RPMI8226 (cell line): ENCODE measurements around the gene XPNPEP1.

ENCODE experiments used
- DNase-seq: peaks from one replicate; pipeline ENCODE4 v3.0.0-alpha.2; 2015

Gene XPNPEP1

DNA sequence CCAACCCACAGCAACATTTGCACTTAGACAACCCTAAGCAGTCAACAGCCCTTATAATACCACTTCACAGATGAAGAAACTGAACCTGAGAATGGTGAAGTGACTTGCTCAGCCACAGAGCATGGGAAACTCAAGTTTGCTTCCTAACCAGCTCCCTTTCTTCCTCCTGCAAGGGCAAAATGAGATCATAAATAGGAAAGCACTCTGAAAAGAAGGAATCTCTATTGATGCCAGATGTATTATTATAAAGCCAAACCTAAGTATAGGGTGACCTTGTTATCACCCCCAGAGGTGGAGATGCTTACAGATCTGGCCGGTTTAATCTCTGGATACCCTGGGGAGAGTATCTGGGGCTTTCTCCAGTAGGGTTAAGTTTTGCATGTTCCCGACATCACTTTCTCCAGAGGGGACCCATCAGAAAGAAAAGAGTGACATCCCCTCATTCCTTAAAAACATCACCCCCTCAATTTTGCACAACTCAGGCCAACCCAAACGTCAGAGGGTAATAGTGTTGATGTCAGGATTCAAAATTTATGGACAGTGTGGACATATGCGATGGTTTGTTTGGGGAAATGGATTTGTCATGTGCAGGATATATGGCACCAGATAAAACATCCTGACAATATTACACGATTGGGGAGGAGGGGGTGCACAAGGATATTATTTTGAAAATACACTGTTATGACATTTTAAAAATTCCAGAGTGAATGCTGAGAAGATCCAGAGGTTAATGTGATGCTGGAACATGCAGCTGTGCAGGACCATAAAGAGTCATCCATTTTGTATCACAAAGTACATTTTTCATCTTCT lies 24.0 kb upstream of the XPNPEP1 start:
- DNase-seq: no peak

DNA sequence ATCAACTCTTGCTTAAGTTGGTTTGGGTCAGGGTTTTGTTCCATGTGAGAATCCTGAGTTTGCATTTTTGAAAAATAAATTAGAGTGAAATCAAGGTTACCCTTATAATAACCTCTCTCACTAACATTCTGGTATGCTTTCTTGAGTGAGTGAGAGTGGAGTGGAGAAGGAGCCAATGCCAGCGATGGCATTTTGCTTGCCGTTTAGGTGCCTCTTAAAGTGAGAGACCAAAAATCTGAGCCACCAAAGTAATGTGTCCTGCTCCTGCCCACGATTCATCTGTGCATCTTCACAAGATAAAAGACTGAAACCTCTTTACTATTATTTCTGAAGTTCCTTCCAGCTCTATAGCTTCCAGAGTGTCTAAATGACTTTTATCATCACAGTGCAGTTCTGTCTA lies 23.4 kb upstream of the XPNPEP1 start:
- no peak for DNase-seq

DNA sequence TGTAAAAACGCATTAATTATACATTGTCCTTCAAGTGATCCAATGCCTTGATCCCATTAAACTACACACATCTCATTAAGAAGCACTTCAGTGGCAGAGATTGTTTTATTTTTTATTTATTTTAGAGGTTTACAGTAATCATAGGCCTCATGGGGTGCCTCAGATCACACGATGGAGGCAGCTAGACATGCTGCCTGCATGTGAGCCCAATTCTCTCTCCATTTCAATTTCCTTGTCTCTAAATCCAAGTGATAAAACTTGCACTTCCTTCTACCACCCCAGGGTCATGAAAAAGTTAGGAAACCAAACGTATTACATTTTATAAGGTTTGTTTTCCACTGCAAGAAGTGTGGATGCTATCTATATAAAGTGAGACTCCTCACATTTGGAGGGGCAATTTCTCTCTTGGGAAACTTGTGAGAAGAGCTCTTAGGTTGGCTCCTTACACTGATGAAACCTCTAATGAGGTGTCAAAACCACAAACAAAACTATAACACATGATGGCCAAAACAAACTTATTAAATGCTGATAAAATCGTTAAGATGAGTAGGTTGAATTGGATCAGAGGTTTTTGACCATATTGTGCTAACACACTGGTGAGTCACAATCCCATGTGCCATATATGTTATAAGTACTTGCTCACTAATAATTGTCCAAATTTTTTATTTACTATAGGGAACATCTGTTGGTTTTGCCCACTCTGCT lies 22.3 kb upstream of the XPNPEP1 start:
- no peak for DNase-seq

DNA sequence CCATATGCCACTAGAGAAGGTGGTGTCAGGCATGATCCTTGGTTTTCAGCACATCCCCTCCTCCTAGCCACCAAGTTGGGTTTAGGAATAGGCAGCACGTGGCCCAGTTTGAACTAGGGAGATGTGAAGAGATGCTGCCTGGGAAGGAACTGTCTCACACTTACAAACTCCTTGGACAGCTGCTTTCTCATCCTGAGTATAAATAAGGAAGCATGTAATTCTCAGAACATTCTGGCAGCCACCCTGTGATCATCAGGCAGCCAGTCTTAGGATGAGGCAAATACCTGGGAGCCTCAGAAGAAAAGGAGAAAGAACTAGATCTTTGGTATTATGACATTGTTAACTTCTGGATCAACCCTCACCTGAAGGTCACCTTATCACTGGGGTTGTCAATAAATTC lies 21.3 kb upstream of the XPNPEP1 start:
- no peak for DNase-seq

DNA sequence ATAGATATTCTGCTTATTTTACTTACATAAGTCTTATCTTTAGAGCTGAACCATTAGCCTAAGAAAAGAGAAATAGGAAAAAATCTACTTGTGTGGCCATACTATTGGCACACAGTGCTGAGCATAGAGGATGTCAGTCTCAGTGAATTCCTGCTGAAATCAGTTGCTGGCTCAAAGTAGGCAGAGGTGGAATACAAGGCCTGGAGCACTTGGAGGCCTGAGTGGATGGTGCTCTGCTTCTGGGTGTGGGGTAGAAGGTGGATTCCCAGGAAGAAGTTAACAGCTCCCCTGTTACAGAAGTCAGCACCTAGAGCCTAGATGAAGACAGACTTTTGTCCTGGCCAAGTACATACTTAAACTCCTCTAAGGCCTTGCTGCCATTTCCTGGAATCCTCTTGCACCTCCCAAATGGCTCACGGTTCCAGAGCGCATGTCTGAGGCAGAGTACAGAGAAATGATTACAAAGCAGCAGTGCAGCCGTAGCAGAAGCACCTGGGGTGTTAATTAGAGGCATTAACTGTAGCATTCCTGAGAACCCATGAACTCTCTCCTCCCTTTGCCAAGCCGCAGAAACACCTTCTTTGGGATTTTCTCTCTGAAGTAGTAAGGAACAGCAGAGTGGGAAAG lies 18.0 kb upstream of the XPNPEP1 start:
- no peak for DNase-seq

DNA sequence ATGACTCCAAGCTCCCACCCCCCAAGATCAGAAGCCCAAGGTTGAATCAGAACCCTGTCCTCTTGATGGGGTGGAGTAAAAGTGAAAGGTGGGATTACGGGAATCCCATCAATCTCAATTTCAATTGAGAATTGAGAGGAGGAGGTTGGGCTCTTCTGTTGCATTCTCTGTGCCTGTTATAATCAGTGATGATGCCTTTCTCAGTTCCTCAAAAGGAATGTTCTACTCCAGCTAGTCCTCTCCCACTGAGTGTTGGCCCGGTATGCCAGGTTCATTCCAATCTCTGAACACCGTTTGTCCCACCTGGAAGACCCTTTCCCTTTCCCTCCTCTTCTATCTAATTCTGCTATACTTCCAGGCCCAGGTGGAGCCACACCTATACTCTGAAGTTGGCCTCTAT lies 17.2 kb upstream of the XPNPEP1 start:
- DNase-seq: no peak

DNA sequence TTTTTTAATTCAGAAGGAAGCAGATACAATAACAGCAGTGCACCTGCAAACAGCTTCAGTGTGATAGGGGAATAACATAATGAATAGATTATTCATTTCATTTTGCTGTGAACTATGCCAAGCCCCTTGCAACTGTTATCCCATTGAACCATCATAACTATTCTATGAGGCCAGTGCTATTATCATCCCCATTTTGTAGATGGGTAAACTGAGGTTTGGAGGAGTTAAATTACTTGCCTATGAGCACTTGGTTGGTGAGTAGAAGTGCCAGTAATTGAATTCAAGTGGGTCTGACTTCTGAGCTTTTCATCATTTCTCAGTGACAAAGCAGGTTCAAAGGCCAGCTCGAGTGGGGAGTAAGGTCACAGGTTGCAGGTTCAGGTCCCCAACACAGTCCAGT lies 16.8 kb upstream of the XPNPEP1 start:
- no peak for DNase-seq

DNA sequence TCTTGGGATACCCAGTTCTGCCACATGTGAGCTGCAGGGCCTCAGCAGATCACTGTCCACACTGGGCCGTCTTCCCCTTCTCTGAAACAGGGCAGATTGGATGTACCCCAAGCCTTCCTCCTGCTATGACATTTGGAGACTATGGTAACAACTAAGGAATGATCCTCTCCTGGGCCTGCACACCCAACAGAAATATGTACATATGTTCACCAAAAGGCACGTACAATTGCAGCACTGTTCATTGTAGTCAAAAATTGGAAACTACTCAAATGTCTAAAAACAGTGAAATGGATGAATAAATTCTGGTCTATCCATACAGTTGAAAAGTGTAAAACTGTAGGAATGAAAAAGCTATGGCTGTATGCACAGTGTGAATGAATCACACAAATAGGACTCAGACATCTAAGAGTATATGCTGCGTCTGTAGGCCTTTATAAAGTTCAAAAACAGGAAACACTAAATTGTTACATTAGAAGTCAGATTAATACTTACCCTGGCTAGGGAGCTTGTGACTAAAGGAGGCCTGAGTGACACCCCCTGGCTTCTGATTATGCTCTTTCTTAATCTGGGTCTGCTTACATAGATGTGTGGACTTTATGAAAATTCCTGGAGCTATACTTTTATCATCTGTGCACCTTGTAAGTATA lies 16.1 kb upstream of the XPNPEP1 start:
- no peak for DNase-seq

DNA sequence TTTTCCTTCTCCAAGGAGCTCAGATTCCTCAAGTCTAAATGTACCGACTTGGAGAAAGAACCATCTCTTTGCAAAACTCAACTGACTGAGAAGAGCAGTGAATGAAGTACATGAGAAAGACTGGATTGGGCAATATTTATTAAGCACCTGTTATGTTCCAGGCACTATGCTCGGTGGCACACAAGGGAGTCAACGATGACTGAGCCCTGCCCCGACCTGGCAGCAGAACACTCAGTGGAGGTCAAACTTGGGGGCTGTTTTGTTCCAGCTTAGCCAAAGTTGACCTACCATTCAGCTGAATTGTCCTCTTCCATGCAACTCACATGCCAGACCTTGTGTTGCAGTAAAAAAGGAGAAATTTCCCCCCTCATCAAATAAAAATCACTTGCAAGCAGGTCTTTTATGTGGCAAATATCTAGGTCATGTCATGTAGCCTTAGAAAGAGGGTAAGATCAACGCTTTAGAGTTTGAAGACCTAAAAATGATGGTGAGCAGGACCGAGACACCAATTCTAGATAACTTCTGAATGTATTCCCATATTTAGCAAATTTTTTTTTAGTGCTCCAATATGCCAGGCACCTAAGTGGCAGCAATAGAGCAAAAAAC lies 14.3 kb upstream of the XPNPEP1 start:
- no peak for DNase-seq

DNA sequence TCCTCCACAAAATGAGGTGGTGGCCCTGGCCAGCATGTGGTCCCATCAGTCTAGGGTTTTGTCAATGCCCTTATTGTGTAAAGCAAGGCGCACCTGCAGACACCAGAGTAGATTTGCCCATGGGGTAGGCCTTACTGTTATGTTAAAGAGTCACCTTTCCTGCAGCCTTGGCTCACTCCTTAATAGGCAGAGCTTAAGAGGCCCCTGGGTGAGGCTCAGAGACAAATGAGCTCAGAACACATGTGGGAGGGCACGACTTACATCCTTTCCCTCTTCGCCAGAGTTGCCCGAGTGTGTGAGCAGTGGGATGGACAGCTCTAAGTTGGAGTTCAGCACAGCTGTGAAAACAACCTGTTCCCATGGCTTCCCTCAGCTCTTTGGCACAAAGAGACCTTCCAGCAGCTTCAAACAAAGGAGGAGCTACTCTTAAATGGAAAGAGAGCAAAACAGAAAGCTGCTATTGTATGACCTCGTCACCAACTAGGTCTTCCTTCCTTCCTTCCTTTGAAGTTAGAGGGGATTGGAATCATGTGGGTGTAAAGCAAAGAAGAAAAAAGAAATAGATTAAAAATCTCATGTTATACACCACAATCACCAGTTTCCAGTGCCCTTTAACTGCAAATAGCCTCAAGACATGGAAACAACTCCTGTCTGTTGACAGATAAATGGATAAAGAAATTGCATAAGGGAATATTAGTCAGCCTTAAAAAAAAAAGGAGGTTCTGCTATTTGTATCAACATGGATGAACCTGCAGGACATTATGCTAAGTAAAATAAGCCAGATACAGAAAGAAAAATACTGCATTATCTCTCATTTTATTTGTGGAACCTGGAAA lies 11.9 kb upstream of the XPNPEP1 start:
- DNase-seq: no peak

DNA sequence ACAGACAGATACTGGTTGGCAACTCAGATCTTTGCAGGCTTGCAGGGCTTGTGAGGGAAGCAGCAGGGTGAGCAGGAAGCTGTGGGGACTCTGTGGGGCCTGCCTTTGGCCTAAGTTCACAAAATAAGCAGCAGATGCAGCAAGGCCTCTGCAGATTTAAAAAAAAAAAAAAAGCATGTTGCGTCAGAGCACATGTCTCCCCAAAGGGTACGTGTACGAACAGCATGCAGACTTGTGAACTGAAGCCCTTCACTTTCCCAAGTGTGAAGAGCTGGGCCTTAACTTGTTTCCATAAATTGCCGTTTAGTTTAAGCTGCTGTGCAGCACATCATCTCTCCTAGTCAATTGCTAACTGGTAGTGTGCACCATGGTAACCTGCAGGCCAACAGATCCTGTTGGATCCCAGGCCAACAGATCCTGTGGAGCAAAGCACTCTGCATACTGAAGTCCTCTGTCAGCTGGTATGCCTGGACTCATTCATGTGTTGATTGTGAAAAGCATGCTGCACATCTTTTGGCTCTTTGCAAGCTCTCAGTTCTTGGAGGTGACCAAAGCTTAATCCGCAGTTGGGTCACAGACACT lies 10.8 kb upstream of the XPNPEP1 start:
- DNase-seq: no peak

DNA sequence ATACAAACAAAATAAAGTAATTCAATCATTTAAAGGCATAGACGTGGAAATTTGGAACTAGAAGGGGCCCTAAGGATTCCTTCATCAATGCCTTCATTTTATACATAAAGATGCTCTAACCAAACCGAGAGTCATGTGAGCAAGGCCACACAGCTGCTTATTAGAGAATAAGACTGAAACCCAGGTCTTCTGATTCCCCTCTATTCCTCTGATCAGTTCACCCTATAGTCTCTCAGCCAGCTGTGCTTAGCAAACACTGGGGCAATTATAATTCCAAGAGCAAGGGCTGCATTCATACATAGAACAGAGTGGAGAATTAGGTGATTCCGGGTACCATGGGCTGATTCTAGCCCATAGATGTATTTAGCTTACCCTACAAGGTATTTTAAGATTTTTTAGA lies 9.7 kb upstream of the XPNPEP1 start:
- DNase-seq: no peak

DNA sequence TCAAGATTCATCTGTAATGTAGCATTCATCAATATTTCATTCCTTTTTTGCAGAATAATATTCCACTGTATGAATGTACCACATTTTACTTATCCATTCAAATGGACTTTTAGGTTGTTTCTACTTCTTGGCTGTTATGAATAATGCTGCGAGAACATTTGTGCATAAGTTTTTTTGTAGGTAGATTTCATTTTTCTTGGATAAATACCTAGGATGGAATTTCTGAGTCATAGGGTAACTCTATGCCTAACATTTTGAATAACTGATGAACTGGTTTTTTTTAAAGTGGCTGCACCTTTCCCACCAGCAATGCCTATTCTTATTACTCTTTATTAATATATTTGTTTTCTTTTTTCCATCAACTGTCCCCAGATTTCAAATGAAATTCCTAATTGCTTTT lies 9.1 kb upstream of the XPNPEP1 start:
- no peak for DNase-seq

DNA sequence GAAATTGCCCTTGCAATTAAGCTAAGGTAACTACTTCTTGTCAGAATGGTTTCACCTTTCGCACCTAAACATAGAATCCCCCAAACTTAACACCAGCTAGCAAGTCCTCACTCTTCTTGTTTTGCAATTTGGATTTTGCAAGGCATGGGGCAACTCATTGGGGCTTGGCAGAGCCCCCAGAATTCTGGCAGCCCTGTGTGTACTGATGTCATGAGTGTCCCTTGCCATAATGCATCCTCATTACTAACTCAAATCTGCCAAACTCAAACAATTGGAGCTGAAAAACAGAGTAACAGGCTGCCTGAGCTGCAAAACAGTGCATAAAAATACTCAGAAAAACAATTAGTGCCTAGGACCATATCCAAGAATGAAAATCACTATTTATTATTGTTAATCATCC lies 7.9 kb upstream of the XPNPEP1 start:
- no peak for DNase-seq

DNA sequence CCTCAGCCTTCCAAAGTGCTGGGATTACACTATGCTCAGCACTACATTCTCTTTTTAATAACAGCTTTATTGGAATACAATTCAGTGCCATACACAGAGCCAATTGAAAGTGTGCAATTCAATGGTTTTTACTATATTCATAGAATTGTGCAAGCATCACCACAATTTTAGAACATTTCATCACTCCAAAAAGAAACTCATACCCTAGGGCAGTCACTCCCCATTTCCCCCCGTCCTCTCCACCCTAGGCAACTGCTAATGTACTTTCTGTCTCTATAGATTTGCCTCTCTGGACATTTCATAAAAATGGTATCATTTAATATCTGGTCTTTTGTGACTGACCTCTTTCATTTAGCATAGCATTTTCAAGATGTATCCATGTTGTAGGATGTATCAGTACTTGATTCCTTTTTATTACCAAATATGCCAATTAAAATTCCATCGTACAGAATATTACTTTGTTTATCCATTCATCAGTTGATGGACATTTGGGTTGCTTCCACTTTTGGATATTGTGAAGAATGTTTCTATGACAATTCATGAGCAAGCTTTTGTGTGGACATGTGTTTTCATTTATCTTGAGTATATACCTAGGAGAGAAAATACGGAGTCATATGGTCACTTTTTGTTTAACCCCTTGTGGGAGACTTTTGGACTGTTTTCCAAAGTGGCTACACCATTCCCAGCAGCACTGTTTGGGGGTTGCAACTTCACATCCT lies 6.3 kb upstream of the XPNPEP1 start:
- no peak for DNase-seq

DNA sequence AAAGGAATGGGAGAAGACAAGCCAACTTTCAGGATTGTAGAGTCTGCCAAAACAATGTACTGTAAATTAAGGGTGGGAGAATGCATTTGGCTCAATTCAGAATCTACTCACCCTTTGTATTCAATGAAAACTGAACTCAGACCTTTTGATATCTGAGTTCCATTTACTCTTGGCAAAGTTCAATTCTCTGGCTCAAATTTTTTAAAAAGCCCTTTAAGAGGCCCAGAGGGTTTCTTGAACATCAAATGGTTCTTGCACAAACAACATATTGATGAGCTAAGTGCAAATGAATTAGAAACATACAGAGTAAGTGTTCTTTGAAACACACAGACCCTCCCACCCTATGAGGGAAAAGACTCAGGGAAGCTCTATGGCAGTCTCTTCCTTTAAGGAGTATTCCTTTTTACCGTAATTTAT lies 5.2 kb upstream of the XPNPEP1 start:
- no peak for DNase-seq

DNA sequence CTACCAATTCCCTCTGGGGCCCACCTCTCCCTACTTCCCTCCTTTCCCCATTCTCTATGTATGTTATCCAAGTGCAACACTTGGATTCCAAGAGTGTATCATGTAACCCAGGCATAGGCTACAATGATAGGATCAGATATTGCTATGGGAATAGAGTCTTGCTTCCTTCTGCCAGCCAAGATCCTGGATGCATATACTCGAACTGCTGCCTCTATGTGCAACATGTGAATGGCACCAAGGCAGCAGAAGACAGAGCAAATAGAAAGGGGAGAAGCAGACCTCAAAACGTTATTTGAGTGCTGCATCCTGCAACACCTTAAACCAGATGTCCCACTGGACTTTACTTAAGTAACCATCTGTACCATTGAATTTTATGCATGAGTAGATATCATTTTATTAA lies 3.5 kb upstream of the XPNPEP1 start:
- no peak for DNase-seq

DNA sequence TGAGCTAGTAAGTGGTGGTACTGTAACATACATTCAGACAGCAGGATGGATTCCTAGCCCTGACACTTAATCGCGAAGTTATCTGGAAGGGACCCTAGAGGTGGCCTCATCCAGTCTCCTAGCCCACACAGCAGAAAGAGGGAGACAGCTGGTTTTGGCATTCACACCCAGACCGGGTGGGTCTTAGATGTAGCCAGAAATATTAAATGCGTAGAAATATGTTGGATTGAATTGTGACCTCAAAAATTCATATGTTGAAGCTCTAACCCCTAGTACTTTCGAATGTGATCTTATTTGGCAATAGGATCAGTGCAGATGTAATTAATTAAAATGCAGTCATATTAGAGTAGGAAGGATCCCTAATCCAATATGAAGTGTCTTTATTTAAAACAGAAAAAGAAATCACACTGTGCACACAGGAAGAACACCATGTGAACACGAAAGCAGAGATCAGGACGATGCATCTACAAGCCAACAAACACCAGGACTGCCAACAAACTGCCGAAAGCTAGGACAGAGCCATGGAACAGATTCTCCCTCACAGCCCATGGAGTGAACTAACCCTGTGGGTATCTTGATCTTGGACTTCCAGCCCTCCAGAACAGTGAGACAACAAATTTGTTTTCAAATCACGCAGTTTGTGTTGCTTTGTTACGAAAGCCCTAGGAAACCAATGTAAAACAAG lies 2.9 kb upstream of the XPNPEP1 start:
- no peak for DNase-seq

DNA sequence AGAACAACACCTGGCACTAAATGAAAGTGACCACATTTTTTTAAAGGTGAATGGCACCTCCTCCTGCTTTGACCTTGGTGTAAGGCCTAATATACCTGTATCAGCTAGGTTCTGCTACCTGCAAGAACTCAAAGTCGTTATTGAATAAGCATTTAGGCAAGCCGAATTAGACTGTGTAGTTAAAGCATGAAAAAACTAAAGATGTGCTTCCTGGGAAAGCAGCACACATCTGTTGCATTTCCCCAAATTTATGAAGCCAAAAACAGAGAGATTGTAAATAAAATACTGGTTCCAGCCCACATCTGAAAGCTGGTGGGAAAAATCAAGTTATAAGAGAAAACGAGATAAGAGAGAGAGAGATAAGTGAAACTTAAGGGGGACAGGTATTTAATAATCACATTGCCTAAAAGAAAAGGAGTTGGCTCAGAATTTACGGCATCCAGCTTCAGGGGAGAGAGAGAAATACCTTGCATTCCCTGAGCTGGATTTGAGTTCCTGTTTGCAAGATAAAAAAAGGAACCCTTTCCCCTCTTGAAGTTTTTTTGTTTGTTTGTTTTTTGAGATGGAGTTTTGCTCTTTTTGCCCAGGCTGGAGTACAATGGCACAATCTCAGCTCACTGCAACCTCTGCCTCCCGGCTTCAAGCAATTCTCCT lies 1.8 kb upstream of the XPNPEP1 start:
- no peak for DNase-seq

DNA sequence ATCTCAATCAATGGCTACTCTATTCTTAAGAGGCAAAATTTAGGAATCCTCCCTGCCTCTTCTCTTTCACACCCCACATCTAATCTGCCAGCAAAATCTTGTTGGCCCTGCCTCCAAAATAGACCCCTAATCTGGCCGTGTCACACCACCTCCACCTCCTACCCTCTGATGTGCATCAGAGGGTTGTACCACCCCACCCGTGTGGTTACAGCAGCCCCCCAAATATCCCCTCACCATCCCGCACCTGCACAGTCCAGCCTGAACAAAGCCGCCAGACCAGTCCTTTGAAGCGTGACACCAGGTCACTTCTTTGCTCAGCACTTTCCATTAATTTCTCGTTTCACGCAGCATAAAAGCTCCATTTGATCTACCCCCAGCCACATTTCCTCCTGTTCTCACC lies 776 bp upstream of the XPNPEP1 start:
- no peak for DNase-seq
